ENCODE results near the gene CFAP119.

- TF ChIP-seq, protein P1, sequence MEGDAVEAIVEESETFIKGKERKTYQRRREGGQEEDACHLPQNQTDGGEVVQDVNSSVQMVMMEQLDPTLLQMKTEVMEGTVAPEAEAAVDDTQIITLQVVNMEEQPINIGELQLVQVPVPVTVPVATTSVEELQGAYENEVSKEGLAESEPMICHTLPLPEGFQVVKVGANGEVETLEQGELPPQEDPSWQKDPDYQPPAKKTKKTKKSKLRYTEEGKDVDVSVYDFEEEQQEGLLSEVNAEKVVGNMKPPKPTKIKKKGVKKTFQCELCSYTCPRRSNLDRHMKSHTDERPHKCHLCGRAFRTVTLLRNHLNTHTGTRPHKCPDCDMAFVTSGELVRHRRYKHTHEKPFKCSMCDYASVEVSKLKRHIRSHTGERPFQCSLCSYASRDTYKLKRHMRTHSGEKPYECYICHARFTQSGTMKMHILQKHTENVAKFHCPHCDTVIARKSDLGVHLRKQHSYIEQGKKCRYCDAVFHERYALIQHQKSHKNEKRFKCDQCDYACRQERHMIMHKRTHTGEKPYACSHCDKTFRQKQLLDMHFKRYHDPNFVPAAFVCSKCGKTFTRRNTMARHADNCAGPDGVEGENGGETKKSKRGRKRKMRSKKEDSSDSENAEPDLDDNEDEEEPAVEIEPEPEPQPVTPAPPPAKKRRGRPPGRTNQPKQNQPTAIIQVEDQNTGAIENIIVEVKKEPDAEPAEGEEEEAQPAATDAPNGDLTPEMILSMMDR (optimal IDR thresholded peaks at IDR 0.05 in 1 of 3, IDR thresholded peaks at IDR 0.05 in 1 of 3, conservative IDR thresholded peaks at IDR 0.05 in 1 of 3; ENCODE audit: extremely low read depth in 1 of 3, insufficient read depth in 2 of 3, low read length in 3 of 3): no peak
- no peak for TF ChIP-seq EZH2 (IDR thresholded peaks at IDR 0.05; ENCODE audit: low read length)
Measured at GRCh38 chr16:30715750-30716445, 46.0 kb downstream of the CFAP119 start.
